Tibial artery (tissue), 4 donors: ENCODE measurements around the gene GNPDA1.

Experiments used
- DNase-seq, 2 donors: peaks; one replicate each; pipeline ENCODE4 v3.0.0-alpha.2; 2019
- H3K27ac ChIP-seq, 2 donors: fragments of 200-600 bp; sonication (generic) in 1 of 2; 1 replicate in 1 of 2; 2 replicates in 1 of 2; pipeline ENCODE4 v1.5.1; 2018 to 2019; ENCODE audit warnings: mild to moderate bottlenecking in 1 of 2
- H3K27me3 ChIP-seq, 2 donors: fragments of 200-600 bp; sonication (generic) in 1 of 2; one replicate each; pipeline versions ENCODE4 v1.5.1 to v1.6.0; 2016 to 2019
- H3K36me3 ChIP-seq, 3 donors: fragments of 200-600 bp; sonication (generic) in 2 of 3; one replicate each; pipeline ENCODE4 v1.5.1; 2016 to 2019; ENCODE audit warnings: mild to moderate bottlenecking in 2 of 3
- H3K4me1 ChIP-seq, 4 donors: fragments of 200-600 bp; sonication (generic) in 2 of 4; 1 replicate in 3 of 4; 2 replicates in 1 of 4; pipeline ENCODE4 v1.5.1; 2016 to 2019
- H3K4me3 ChIP-seq, 2 donors: fragments of 200-600 bp; sonication (generic) in 1 of 2; 1 replicate in 1 of 2; 2 replicates in 1 of 2; pipeline ENCODE4 v1.5.1; 2018 to 2019; ENCODE audit warnings: mild to moderate bottlenecking in 2 of 2
- H3K9me3 ChIP-seq, 3 donors: fragments of 200-600 bp; sonication (generic) in 1 of 3; one replicate each; pipeline ENCODE4 v1.5.1; 2016 to 2019
- CTCF ChIP-seq, 2 experiments: fragments of 200-600 bp in 1 of 2; fragments of 450-650 bp in 1 of 2; IDR thresholded peaks; one replicate each; pipeline ENCODE4 v1.5.1; 2017 to 2019; ENCODE audit warnings: antibody characterized with exemption in 2 of 2, mild to moderate bottlenecking in 1 of 2, moderate library complexity in 1 of 2
- intact Hi-C: fragments of 100-400 bp; cut with DNase I; formaldehyde crosslinking; loops from one replicate; pipeline ENCODE4 v1.15.0; 2023; ENCODE audit warnings: low total_unique reads

GNPDA1 gene

GRCh38 chr5:141976176-141976575 is 36.7 kb downstream of the GNPDA1 start:
- H3K27ac ChIP-seq = no peak overlapping the region
- peaks cover 64 to 80% (median 71%) of the 10 kb centered on the region in 3 donors for H3K36me3 ChIP-seq
- H3K9me3 ChIP-seq = no peaks in the 10 kb centered on the region
- no peaks in the 10 kb centered on the region for H3K27me3 ChIP-seq
- no peak overlapping the region for H3K4me3 ChIP-seq
- no peak for TF ChIP-seq CTCF (IDR thresholded peaks at IDR 0.05)
- no peak for DNase-seq
- H3K4me1 ChIP-seq = peaks cover 0 to 22% (median 2%) of the 10 kb centered on the region in 4 donors
- intact Hi-C loops = no loop called here

- Histone ChIP-seq H3K9me3 (no peaks in the 10 kb centered on the region), H3K36me3 (peaks cover 42 to 59% (median 49%) of the 10 kb centered on the region in 3 donors), H3K27ac (no peak overlapping the region), H3K4me3 (no peak overlapping the region), H3K4me1 (peaks cover 0 to 38% (median 9%) of the 10 kb centered on the region in 4 donors), H3K27me3 (no peaks in the 10 kb centered on the region)
- intact Hi-C loops = no loop called here
- no peak for DNase-seq
- no peak for TF ChIP-seq CTCF (IDR thresholded peaks at IDR 0.05)
These were observed 38.8 kb downstream of the GNPDA1 start for GRCh38 chr5:141973871-141974595.

GRCh38 chr5:141969783-141970771 is 42.8 kb downstream of the GNPDA1 start:
- Histone ChIP-seq H3K27me3 (no peaks in the 10 kb centered on the region), H3K4me3 (peak overlapping the region; percentile 73 to 85), H3K9me3 (no peaks in the 10 kb centered on the region), H3K27ac (peak overlapping the region; percentile 95 to 97), H3K36me3 (peaks cover 18 to 32% (median 23%) of the 10 kb centered on the region in 3 donors), H3K4me1 (peaks cover 0 to 33% (median 9%) of the 10 kb centered on the region in 4 donors)
- intact Hi-C loops = no loop called here
- TF ChIP-seq CTCF (IDR thresholded peaks at IDR 0.05) = no peak
- DNase-seq = no peak

- Histone ChIP-seq H3K9me3 (no peaks in the 10 kb centered on the region), H3K36me3 (peaks cover 10 to 22% (median 13%) of the 10 kb centered on the region in 3 donors), H3K4me3 (peak within 1 kb of the TSS; percentile 73 to 85), H3K27ac (peak within 1 kb of the TSS; percentile 95 to 97), H3K4me1 (peaks cover 0 to 29% (median 9%) of the 10 kb centered on the region in 4 donors), H3K27me3 (no peaks in the 10 kb centered on the region)
- DNase-seq = peak; percentile 90 to 96
- TF ChIP-seq CTCF (IDR thresholded peaks at IDR 0.05) = peak; percentile 95 to 97
- intact Hi-C loops = no loop called here
These were observed 43.8 kb downstream of the GNPDA1 start, which contains the start of gene RNF14 for GRCh38 chr5:141968914-141969608. Gene RNF14, plus strand, starts transcription at chr5:141969105. Its CDS starts 4,484 bp downstream, at chr5:141973589.

GRCh38 chr5:141966963-141967333 is 45.9 kb downstream of the GNPDA1 start:
- H3K4me1 ChIP-seq = peaks cover 0 to 22% (median 8%) of the 10 kb centered on the region in 4 donors
- no peaks in the 10 kb centered on the region for H3K9me3 ChIP-seq
- no peaks in the 10 kb centered on the region for H3K27me3 ChIP-seq
- no peak overlapping the region for H3K27ac ChIP-seq
- H3K4me3 ChIP-seq = no peak overlapping the region
- H3K36me3 ChIP-seq = peaks cover 0 to 3% (median 0%) of the 10 kb centered on the region in 3 donors
- DNase-seq = no peak
- intact Hi-C loops = no loop called here
- TF ChIP-seq CTCF (IDR thresholded peaks at IDR 0.05) = no peak
